BLaER1 treated with 17β-estradiol and CSF1 and Interleukin-3, amounts not matched to agents 10 nM and 100 nM (cell line): ENCODE data around the gene SAMD10.
"Not testable (repeated sequence)": the region's sequence is repeated elsewhere in the genome, so short reads cannot be mapped to it uniquely, and the experiment has no call there.

Source experiments
- H3K27ac ChIP-seq, 11 experiments: shearing (Covaris generic); formaldehyde crosslinking; 2 replicates each; pipeline ENCODE4 v1.8.1; 2022
- H3K27me3 ChIP-seq, 11 experiments: shearing (Covaris generic); formaldehyde crosslinking; 2 replicates each; pipeline ENCODE4 v1.8.1; 2022
- H3K36me3 ChIP-seq, 11 experiments: shearing (Covaris generic); formaldehyde crosslinking; 2 replicates each; pipeline ENCODE4 v1.8.1; 2022
- H3K4me1 ChIP-seq, 10 experiments: shearing (Covaris generic); formaldehyde crosslinking; 2 replicates each; pipeline ENCODE4 v1.8.1; 2022
- H3K4me2 ChIP-seq, 11 experiments: shearing (Covaris generic); formaldehyde crosslinking; 2 replicates each; pipeline ENCODE4 v1.8.1; 2022
- H3K4me3 ChIP-seq, 10 experiments: shearing (Covaris generic); formaldehyde crosslinking; 2 replicates each; pipeline ENCODE4 v1.8.1; 2022
- H3K9ac ChIP-seq, 11 experiments: shearing (Covaris generic); formaldehyde crosslinking; 2 replicates each; pipeline ENCODE4 v1.8.1; 2022
- H3K9me3 ChIP-seq, 11 experiments: shearing (Covaris generic); formaldehyde crosslinking; replicated peaks in 1 of 11; 2 replicates each; pipeline ENCODE4 v1.8.1; 2022
- H4K20me1 ChIP-seq, 11 experiments: shearing (Covaris generic); formaldehyde crosslinking; 2 replicates each; pipeline ENCODE4 v1.8.1; 2022
- Cebpa-rat ChIP-seq, 11 experiments: shearing (Covaris generic); IDR thresholded peaks; 2 replicates each; pipeline ENCODE4 v1.8.1; 2022

The SAMD10 gene

DNA sequence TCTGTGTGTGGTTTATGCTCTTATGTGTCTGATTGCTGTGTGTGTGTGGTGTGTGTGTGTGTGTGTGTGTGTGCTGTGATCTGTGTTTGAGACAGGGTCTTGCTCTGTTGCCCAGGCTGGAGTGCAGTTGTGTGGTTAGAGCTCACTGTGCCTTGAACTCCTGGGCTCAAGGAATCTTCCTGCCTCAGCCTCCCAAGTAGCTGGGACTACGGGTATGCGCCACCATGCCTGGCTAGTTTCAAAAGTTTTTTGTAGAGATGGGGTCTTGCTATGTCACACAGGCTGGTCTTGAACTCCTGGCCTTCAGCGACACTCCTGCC, 6.3 kb downstream of the SAMD10 start:
- Histone ChIP-seq H3K4me2 (peak overlapping the region in 6 of 11 experiments; percentile 48 to 94 (median 77); a peak in 8 of 22 replicates), H3K36me3 (peaks cover 0 to 9% (median 2%) of the 10 kb centered on the region in 11 experiments; a peak in 14 of 22 replicates), H3K9me3 (peaks cover 0 to 4% (median 1%) of the 10 kb centered on the region in 11 experiments; a peak in 11 of 22 replicates)

DNA sequence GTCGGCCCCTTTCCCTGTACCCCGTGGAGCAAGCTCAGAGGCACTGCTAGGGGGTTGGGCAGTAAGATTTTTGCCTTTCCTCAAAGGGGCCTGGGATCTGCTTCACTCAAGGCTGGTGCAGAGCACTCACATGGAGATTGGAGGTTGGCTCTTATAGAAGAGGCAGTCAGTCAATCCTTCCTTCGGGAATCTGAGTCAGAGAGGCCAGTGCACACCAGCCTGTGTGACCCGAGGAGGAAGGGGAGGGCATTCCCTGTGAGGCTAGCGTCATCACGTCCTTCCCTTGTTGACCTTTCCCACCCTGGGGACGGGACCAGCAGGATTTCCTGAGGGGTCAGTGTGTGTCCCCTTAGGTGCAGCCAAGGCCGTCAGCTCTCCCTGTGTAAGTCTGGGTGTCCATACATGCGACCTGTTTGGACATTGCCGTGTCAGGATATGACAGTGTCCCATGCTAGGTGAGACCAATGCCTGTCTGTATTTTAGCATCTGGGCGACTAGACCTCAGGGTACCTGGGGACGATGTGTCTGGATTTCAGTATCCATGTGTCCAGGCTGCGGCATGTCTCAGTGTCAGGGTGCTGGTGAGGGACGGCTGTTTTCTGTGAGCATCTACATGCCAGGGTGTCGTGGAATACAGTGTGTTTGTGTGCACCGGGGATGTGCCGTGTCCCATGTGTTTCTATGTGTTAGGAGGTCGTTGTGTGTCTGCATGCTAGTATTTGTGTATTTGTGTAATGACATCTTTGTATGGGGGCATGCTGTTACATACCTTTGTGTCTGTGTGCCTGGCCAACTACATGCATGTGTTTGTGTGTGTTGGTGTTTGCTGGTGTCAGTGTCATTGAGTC, 6.9 kb downstream of the SAMD10 start:
- peaks cover 3 to 15% (median 7%) of the 10 kb centered on the region in 11 experiments; a peak in 21 of 22 replicates for H3K36me3 ChIP-seq
- H3K27me3 ChIP-seq: no peaks in the 10 kb centered on the region; a peak in 1 of 22 replicates
- no peak overlapping the region for H3K4me3 ChIP-seq
- H3K4me1 ChIP-seq: peaks cover 21 to 51% (median 42%) of the 10 kb centered on the region in 10 experiments
- H3K9ac ChIP-seq: peak overlapping the region in 3 of 11 experiments; percentile 3 to 35 (median 6); a peak in 2 of 22 replicates
- peaks cover 0 to 10% (median 7%) of the 10 kb centered on the region in 11 experiments; a peak in 18 of 22 replicates for H3K9me3 ChIP-seq
- H4K20me1 ChIP-seq: peaks cover 0 to 11% (median 0%) of the 10 kb centered on the region in 11 experiments; a peak in 5 of 22 replicates
- TF ChIP-seq Cebpa-rat (IDR thresholded peaks at IDR 0.05): no peak
- H3K4me2 ChIP-seq: peak overlapping the region in 5 of 11 experiments; percentile 13 to 31 (median 20); a peak in 6 of 22 replicates
- no peak overlapping the region for H3K27ac ChIP-seq

More for the DNA sequence above, 6.3 kb downstream of the SAMD10 start:
- Histone ChIP-seq H3K27me3 (no peaks in the 10 kb centered on the region; a peak in 1 of 22 replicates), H3K4me1 (peaks cover 26 to 55% (median 46%) of the 10 kb centered on the region in 10 experiments), H3K27ac (no peak overlapping the region), H4K20me1 (peaks cover 0 to 16% (median 0%) of the 10 kb centered on the region in 11 experiments; a peak in 5 of 22 replicates), H3K4me3 (no peak overlapping the region), H3K9ac (peak overlapping the region in 2 of 11 experiments; percentile 12 to 26; a peak in 1 of 22 replicates)
- no peak for TF ChIP-seq Cebpa-rat (IDR thresholded peaks at IDR 0.05)

DNA sequence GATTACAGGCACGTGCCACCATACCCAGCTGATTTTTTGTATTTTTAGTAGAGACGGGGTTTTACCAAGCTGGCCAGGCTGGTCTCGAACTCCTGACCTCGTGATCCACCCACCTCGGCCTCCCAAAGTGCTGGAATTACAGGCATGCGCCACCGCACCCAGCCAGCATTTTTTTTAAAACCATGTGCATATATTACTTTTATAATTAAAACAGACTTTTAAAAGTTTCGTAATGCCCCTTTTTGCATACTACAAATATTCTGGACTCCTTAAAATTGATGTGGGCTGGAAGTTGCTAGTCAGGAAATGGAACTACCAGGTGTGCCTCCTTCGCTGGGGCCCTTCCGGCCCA, 7.5 kb downstream of the SAMD10 start:
- Histone ChIP-seq H3K36me3 (peaks cover 9 to 21% (median 13%) of the 10 kb centered on the region in 11 experiments), H3K9ac (peak overlapping the region in 2 of 11 experiments; percentile 6 to 35; a peak in 1 of 22 replicates), H3K4me2 (peak overlapping the region in 5 of 11 experiments; percentile 13 to 31 (median 20); a peak in 6 of 22 replicates), H3K4me1 (peaks cover 21 to 46% (median 37%) of the 10 kb centered on the region in 10 experiments), H3K9me3 (peaks cover 0 to 16% (median 13%) of the 10 kb centered on the region in 11 experiments; a peak in 20 of 22 replicates)
- H3K4me3 ChIP-seq, H3K27me3 ChIP-seq, H3K27ac ChIP-seq, H4K20me1 ChIP-seq: not testable (repeated sequence)

DNA sequence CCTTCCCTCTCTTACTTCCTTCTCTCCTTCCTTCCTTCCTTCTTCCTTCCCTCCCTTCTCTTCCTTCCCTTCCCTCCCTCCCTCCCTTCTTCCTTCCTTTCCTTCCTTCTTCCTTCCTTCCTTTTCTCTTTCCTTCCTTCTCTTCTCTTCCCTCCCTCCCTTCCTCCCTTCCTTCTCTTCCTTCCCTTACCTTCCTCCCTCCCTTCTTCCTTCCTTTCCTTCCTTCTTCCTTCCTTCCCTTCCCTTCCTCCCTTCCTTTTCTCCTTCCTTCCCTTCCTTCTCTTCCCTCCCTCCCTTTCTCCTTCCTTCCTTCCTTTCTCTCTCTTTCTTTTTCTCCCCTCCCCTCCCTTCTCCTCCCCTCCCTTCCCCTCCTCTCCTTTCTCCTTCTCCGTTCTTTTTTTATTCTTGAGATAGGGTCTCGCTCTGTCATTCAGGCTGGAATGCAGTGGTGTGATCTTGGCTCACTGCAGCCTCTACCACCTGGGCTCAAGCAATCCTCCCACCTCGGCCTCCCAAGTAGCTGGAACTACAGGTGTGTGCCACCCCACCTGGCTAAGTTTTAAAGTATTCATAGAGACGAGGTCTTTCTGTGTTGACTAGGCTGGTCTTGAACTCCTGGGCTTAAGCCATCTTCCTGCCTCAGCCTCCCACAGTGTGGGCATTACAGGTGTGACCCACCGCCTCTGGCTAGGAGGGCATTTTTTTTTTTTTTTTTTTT, 8.6 kb downstream of the SAMD10 start:
- peaks cover 8 to 27% (median 24%) of the 10 kb centered on the region in 11 experiments for H3K9me3 ChIP-seq
- no peak overlapping the region for H3K4me3 ChIP-seq
- no peak overlapping the region for H3K9ac ChIP-seq
- H3K27ac ChIP-seq: no peak overlapping the region
- no peaks in the 10 kb centered on the region; a peak in 1 of 22 replicates for H3K27me3 ChIP-seq
- H3K4me2 ChIP-seq: peak overlapping the region in 6 of 11 experiments; percentile 69 to 100 (median 90); a peak in 11 of 22 replicates
- 0 out of 22 replicates have a peak, but pooled peaks cover 0 to 6% (median 0%) of the 10 kb centered on the region in 11 experiments for H4K20me1 ChIP-seq
- H3K4me1 ChIP-seq: peaks cover 21 to 43% (median 37%) of the 10 kb centered on the region in 10 experiments
- TF ChIP-seq Cebpa-rat (IDR thresholded peaks at IDR 0.05): no peak
- H3K36me3 ChIP-seq: peaks cover 20 to 31% (median 24%) of the 10 kb centered on the region in 11 experiments

DNA sequence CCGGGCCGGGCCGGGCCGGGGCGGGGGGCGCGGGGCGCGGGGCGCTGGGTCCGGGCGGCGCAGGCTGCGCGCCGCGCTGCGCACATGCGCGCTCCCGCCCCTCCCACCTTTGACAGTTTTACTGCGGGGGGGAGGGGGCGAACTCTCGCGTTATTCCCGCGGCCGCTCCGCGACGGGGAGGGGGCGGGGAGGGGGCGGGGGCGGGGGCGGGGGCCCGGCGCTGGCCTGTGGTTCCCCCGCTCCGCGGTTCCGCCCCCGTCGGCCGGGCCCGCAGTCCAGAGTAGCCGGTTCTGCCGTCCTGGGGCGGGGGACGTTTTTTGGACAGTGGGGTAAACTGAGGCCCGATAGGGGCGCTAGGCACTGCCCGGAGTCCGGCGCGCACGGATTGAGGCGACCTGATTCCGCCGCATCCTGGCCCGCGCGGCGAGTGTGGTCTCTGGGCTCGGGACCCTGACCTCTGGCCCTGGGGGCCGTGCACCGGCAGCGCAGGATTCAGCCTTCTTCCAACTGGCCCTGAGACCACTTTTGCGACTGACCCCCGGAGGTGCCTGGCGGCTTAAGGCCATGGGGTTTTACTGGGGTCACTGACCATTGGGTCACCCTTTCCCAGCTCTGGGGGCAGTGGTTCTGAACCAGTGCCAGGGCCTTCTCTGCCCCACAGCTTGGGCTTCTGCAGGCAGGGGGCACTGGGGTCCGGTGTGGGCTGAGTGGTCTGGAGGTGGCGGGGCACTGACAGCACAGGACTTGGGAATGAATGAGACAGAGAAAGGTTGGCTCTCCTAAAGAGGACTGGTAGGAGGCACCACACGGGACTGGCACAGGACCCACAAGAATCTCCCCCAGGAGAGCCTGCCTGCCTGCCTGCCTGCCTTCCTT, 9.4 kb downstream of the SAMD10 start, which contains the start of gene ZNF512B:
ZNF512B (minus strand) TSS at position 93 of the 876 bp plus-strand sequence. CDS start 1,980 bp downstream, outside the sequence.
- 0 out of 22 replicates have a peak, but pooled peaks cover 0 to 6% (median 0%) of the 10 kb centered on the region in 11 experiments for H4K20me1 ChIP-seq
- peak within 1 kb of the TSS; percentile 86 to 96 (median 89) for H3K27ac ChIP-seq

DNA sequence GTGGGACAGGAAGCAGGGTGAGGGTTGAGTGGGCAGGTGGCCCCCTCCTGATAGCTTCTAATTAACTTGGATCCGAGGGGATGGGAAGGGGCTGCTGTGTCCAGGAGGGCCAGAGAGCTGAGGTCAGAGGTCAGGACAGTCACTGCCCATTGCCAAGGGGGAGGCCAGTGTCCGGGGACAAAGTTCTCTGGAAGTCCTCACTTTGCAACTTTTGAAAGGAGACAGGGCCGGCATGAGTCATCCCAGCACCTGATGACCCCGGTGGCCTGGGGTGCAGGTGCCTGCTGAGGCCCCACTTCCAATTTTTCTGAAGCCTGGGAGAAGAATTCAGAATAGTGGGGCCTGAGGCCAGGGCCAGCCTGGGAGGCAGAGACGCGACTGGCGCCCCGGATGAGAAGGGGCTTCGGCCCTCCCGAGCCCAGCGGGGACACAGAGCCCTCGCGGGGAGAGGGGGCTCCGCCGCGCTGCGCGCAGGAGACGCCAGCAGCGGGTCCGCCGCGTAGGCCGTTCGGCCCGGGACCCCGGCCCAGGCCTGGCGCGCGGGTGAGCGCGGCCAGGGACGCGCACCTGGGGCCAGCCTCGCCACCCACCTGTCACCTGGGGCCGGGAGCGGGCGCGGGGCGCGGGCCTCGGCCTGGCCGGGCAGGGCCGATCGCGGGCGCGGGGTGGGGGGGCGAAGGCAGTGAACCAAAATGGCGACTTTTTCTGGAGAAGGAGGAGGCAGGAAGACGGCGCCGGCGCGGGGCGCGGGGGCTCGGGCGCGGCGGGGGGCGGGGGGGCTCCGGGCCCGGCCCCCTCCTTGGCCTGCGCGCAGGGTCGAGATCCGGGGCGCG, 10.3 kb downstream of the SAMD10 start:
- Histone ChIP-seq H3K9me3 (peaks cover 14 to 36% (median 31%) of the 10 kb centered on the region in 11 experiments), H3K4me2 (peak overlapping the region; percentile 93 to 100 (median 99))

More for the DNA sequence above, 9.4 kb downstream of the SAMD10 start, which contains the start of gene ZNF512B:
- peaks cover 21 to 43% (median 37%) of the 10 kb centered on the region in 10 experiments for H3K4me1 ChIP-seq
- peak within 1 kb of the TSS; percentile 93 to 100 (median 99) for H3K4me2 ChIP-seq
- peak within 1 kb of the TSS; percentile 73 to 86 (median 79) for H3K4me3 ChIP-seq
- TF ChIP-seq Cebpa-rat (IDR thresholded peaks at IDR 0.05): no peak
- H3K27me3 ChIP-seq: no peaks in the 10 kb centered on the region; a peak in 1 of 22 replicates
- H3K36me3 ChIP-seq: peaks cover 20 to 27% (median 24%) of the 10 kb centered on the region in 11 experiments
- H3K9ac ChIP-seq: peak within 1 kb of the TSS; percentile 90 to 99 (median 94)
- H3K9me3 ChIP-seq: peaks cover 9 to 28% (median 25%) of the 10 kb centered on the region in 11 experiments

More for the DNA sequence above, 10.3 kb downstream of the SAMD10 start:
- H3K9ac ChIP-seq: peak overlapping the region; percentile 90 to 99 (median 94)
- no peaks in the 10 kb centered on the region; a peak in 1 of 22 replicates for H3K27me3 ChIP-seq
- peak overlapping the region; percentile 73 to 86 (median 79) for H3K4me3 ChIP-seq
- peak overlapping the region; percentile 86 to 96 (median 89) for H3K27ac ChIP-seq
- H3K4me1 ChIP-seq: peaks cover 17 to 42% (median 36%) of the 10 kb centered on the region in 10 experiments
- no peak for TF ChIP-seq Cebpa-rat (IDR thresholded peaks at IDR 0.05)
- H4K20me1 ChIP-seq: no peaks in the 10 kb centered on the region
- peaks cover 25 to 32% (median 30%) of the 10 kb centered on the region in 11 experiments for H3K36me3 ChIP-seq
